Nephron progenitor cell (in vitro differentiated cells): ENCODE measurements around the gene RAI14.

ENCODE experiments used
- DNase-seq: peaks from one replicate; pipeline ENCODE4 v3.0.0; 2021
- H3K27ac Mint-ChIP-seq: 2 replicates; pipeline ENCODE4 v1.8.0; 2021; ENCODE audit warnings: mild to moderate bottlenecking, moderate library complexity, mixed read lengths
- H3K27me3 Mint-ChIP-seq: 2 replicates; pipeline ENCODE4 v1.8.0; 2021; ENCODE audit warnings: mild to moderate bottlenecking, low read depth, mixed read lengths; ENCODE audit not compliant: poor library complexity
- H3K36me3 Mint-ChIP-seq: 2 replicates; pipeline ENCODE4 v1.8.0; 2021; ENCODE audit warnings: low read depth, mixed read lengths
- H3K4me1 Mint-ChIP-seq: 2 replicates; pipeline ENCODE4 v1.8.0; 2021; ENCODE audit warnings: mixed read lengths
- H3K4me3 Mint-ChIP-seq: 2 replicates; pipeline ENCODE4 v1.8.0; 2021; ENCODE audit warnings: mild to moderate bottlenecking, moderate library complexity, mixed read lengths
- H3K9me3 Mint-ChIP-seq: 2 replicates; pipeline ENCODE4 v1.8.0; 2021; ENCODE audit warnings: mild to moderate bottlenecking, moderate library complexity, mixed read lengths
- TF ChIP-seq, protein P1 (sequence below): fragments of 200-600 bp; sonication (generic); IDR thresholded peaks from 2 replicates; pipeline ENCODE4 v1.5.0; 2021; ENCODE audit warnings: antibody characterized with exemption

Gene RAI14

DNA sequence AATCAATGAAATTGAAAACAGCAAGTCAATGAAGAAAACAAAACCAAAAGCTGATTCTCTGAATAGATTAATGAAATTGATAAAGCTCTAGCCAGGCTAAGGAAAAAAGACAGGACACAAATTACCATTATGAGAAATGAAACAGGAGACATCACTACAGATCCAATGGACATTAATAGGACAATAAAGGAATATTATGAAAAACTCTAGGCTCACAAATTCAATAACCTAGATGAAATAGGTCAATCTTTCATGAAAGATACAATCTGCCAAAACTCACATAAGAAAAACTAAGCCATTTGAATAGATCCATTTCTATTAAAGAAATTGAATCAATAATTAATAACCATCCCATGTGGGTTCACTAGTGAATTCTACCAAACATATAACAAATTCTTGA is 220.1 kb downstream of the RAI14 start:
- Mint-ChIP-seq H3K4me1 (no peaks in the 10 kb centered on the region), H3K27me3 (peaks cover 4% of the 10 kb centered on the region)

GRCh38 chr5:34881246-34881645 is 225.1 kb downstream of the RAI14 start:
- Mint-ChIP-seq H3K27ac (no peak overlapping the region), H3K36me3 (peaks cover 2% of the 10 kb centered on the region), H3K4me1 (no peaks in the 10 kb centered on the region), H3K9me3 (peaks cover 19% of the 10 kb centered on the region), H3K27me3 (no peaks in the 10 kb centered on the region), H3K4me3 (no peak overlapping the region)
- DNase-seq = no peak
- TF ChIP-seq, protein P1, sequence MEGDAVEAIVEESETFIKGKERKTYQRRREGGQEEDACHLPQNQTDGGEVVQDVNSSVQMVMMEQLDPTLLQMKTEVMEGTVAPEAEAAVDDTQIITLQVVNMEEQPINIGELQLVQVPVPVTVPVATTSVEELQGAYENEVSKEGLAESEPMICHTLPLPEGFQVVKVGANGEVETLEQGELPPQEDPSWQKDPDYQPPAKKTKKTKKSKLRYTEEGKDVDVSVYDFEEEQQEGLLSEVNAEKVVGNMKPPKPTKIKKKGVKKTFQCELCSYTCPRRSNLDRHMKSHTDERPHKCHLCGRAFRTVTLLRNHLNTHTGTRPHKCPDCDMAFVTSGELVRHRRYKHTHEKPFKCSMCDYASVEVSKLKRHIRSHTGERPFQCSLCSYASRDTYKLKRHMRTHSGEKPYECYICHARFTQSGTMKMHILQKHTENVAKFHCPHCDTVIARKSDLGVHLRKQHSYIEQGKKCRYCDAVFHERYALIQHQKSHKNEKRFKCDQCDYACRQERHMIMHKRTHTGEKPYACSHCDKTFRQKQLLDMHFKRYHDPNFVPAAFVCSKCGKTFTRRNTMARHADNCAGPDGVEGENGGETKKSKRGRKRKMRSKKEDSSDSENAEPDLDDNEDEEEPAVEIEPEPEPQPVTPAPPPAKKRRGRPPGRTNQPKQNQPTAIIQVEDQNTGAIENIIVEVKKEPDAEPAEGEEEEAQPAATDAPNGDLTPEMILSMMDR = no peak

More for the DNA sequence above, 220.1 kb downstream of the RAI14 start:
- Mint-ChIP-seq H3K4me3 (no peak overlapping the region), H3K27ac (no peak overlapping the region), H3K36me3 (peaks cover 9% of the 10 kb centered on the region), H3K9me3 (peaks cover 35% of the 10 kb centered on the region)
- DNase-seq = no peak
- TF ChIP-seq, protein P1 = no peak
